H9 (cell line): Measurements from ENCODE around the gene GSE1. TPM values are rescaled to one million over a fixed set of nuclear protein-coding genes. Genes with fewer than 3 reads are reported as not detected.

Experiments used
- DNase-seq: peaks from one replicate; pipeline ENCODE4 v3.0.0-alpha.2; 2017
- H2AFZ ChIP-seq: one replicate; pipeline ENCODE4 v1.6.1; 2013; ENCODE audit warnings: mild to moderate bottlenecking, low read length, control low read depth, moderate library complexity
- H2AK5ac ChIP-seq: 2 replicates; pipeline ENCODE4 v1.6.1; 2013; ENCODE audit warnings: low read length, control low read depth, mixed read lengths; ENCODE audit not compliant: insufficient read length
- H2BK120ac ChIP-seq: one replicate; pipeline ENCODE4 v1.6.1; 2013; ENCODE audit warnings: low read depth, mild to moderate bottlenecking, low read length, control low read depth, inconsistent platforms; ENCODE audit not compliant: poor library complexity, severe bottlenecking
- H2BK12ac ChIP-seq: 2 replicates; pipeline ENCODE4 v1.6.1; 2013; ENCODE audit warnings: low read length, control low read depth, mixed read lengths, low read depth; ENCODE audit not compliant: insufficient read length
- H2BK15ac ChIP-seq: 2 replicates; pipeline ENCODE4 v1.6.1; 2013; ENCODE audit warnings: low read depth, low read length, control low read depth
- H2BK20ac ChIP-seq: one replicate; pipeline ENCODE4 v1.6.1; 2013; ENCODE audit warnings: low read depth, mild to moderate bottlenecking, low read length, control low read depth, inconsistent platforms; ENCODE audit not compliant: poor library complexity, severe bottlenecking
- H2BK5ac ChIP-seq: 2 replicates; pipeline ENCODE4 v1.6.1; 2013; ENCODE audit warnings: low read length, control low read depth, mixed read lengths; ENCODE audit not compliant: insufficient read length
- H3K14ac ChIP-seq: 2 replicates; pipeline ENCODE4 v1.6.1; 2013; ENCODE audit warnings: low read length, control low read depth; ENCODE audit not compliant: insufficient read depth
- H3K18ac ChIP-seq: 2 replicates; pipeline ENCODE4 v1.6.1; 2013; ENCODE audit warnings: low read depth, mild to moderate bottlenecking, mixed read lengths, low read length, control low read depth; ENCODE audit not compliant: insufficient read length
- H3K23ac ChIP-seq: 2 replicates; pipeline ENCODE4 v1.6.1; 2013; ENCODE audit warnings: low read length, control low read depth, mixed read lengths, low read depth; ENCODE audit not compliant: insufficient read length
- H3K23me2 ChIP-seq: 2 replicates; pipeline ENCODE4 v1.6.1; 2013; ENCODE audit warnings: low read depth, mild to moderate bottlenecking, mixed read lengths, low read length, control low read depth; ENCODE audit not compliant: insufficient read length, poor library complexity, severe bottlenecking
- H3K27ac ChIP-seq: 2 replicates; pipeline ENCODE4 v1.5.1; 2013; ENCODE audit warnings: low read length, control low read depth, mixed read lengths, low read depth; ENCODE audit not compliant: insufficient read length
- H3K27me3 ChIP-seq: 2 replicates; pipeline ENCODE4 v1.6.1; 2013; ENCODE audit warnings: low read length, control low read depth, inconsistent platforms; ENCODE audit not compliant: insufficient read depth
- H3K4ac ChIP-seq: 2 replicates; pipeline ENCODE4 v1.6.1; 2013; ENCODE audit warnings: low read depth, mild to moderate bottlenecking, control low read depth, inconsistent platforms, low read length, moderate library complexity
- H3K4me1 ChIP-seq: 2 replicates; pipeline ENCODE4 v1.6.1; 2013; ENCODE audit warnings: low read length, control low read depth, inconsistent platforms; ENCODE audit not compliant: insufficient read depth
- H3K4me2 ChIP-seq: 2 replicates; pipeline ENCODE4 v1.6.1; 2013; ENCODE audit warnings: low read length, control low read depth, mixed read lengths; ENCODE audit not compliant: insufficient read length, insufficient read depth
- H3K56ac ChIP-seq: 2 replicates; pipeline ENCODE4 v1.6.1; 2013; ENCODE audit warnings: low read depth, mild to moderate bottlenecking, mixed read lengths, low read length, control low read depth; ENCODE audit not compliant: insufficient read length
- H3K79me1 ChIP-seq: 2 replicates; pipeline ENCODE4 v1.6.1; 2013; ENCODE audit warnings: low read depth, mild to moderate bottlenecking, moderate library complexity, low read length, control low read depth, inconsistent platforms; ENCODE audit not compliant: insufficient read depth, poor library complexity, severe bottlenecking
- H3K79me2 ChIP-seq: 2 replicates; pipeline ENCODE4 v1.6.1; 2013; ENCODE audit warnings: low read length, control low read depth, inconsistent platforms; ENCODE audit not compliant: insufficient read depth
- H3K9ac ChIP-seq: 2 replicates; pipeline ENCODE4 v1.6.1; 2013; ENCODE audit warnings: low read length, control low read depth, mixed read lengths; ENCODE audit not compliant: insufficient read length; ENCODE audit errors: extremely low read depth
- H3K9me3 ChIP-seq: one replicate; pipeline ENCODE4 v1.6.1; 2013; ENCODE audit warnings: low read depth, low read length, inconsistent platforms; ENCODE audit not compliant: control insufficient read depth
- H3T11ph ChIP-seq: one replicate; pipeline ENCODE4 v1.6.1; 2013; ENCODE audit warnings: mild to moderate bottlenecking, low read length, control low read depth, inconsistent platforms
- H4K20me1 ChIP-seq: one replicate; pipeline ENCODE4 v1.6.1; 2013; ENCODE audit not compliant: control insufficient read depth, insufficient read length, insufficient read depth
- H4K5ac ChIP-seq: 2 replicates; pipeline ENCODE4 v1.6.1; 2013; ENCODE audit warnings: low read depth, mild to moderate bottlenecking, mixed read lengths, low read length, control low read depth; ENCODE audit not compliant: insufficient read length
- H4K8ac ChIP-seq: replicated peaks from 2 replicates; pipeline ENCODE4 v1.6.1; 2013; ENCODE audit warnings: low read length, control low read depth, mixed read lengths, low read depth; ENCODE audit not compliant: insufficient read length
- H4K91ac ChIP-seq: 2 replicates; pipeline ENCODE4 v1.6.1; 2013; ENCODE audit warnings: low read depth, mild to moderate bottlenecking, moderate library complexity, mixed read lengths, low read length, control low read depth; ENCODE audit not compliant: insufficient read length
- H3K27ac Mint-ChIP-seq, 3 experiments: 2 replicates in 2 of 3; 3 replicates in 1 of 3; pipeline ENCODE4 v1.8.0; 2020 to 2021; ENCODE audit warnings: mixed read lengths in 3 of 3, mild to moderate bottlenecking in 1 of 3, moderate library complexity in 1 of 3
- H3K27me3 Mint-ChIP-seq: 2 replicates; pipeline ENCODE4 v1.8.0; 2021; ENCODE audit warnings: low read depth, mild to moderate bottlenecking, moderate library complexity, mixed read lengths
- H3K36me3 Mint-ChIP-seq, 3 experiments: 2 replicates in 2 of 3; 3 replicates in 1 of 3; pipeline ENCODE4 v1.8.0; 2020 to 2021; ENCODE audit warnings: low read depth in 3 of 3, mixed read lengths in 3 of 3; ENCODE audit not compliant: insufficient read depth in 1 of 3
- H3K4me1 Mint-ChIP-seq, 2 experiments: 2 replicates each; pipeline ENCODE4 v1.8.0; 2020; ENCODE audit warnings: mixed read lengths in 2 of 2
- H3K4me3 Mint-ChIP-seq, 2 experiments: 2 replicates in 1 of 2; 3 replicates in 1 of 2; pipeline ENCODE4 v1.8.0; 2020 to 2021; ENCODE audit warnings: mild to moderate bottlenecking in 2 of 2, mixed read lengths in 2 of 2, moderate library complexity in 1 of 2
- H3K9me3 Mint-ChIP-seq, 2 experiments: 2 replicates in 1 of 2; 3 replicates in 1 of 2; pipeline ENCODE4 v1.8.0; 2020; ENCODE audit warnings: mild to moderate bottlenecking in 2 of 2, mixed read lengths in 2 of 2, moderate library complexity in 1 of 2
- CTCF ChIP-seq: fragments of 200-600 bp; sonication (generic); conservative IDR thresholded peaks from 3 replicates; pipeline ENCODE4 v1.8.0; 2021; ENCODE audit warnings: antibody characterized with exemption, mild to moderate bottlenecking
- WGBS: extraction: QIAGEN DNeasy Blood & Tissue Kit; methylation state at CpG from one replicate; pipeline ENCODE4 v1.1.7; 2013; ENCODE audit warnings: missing lambda C conversion rate, low lambda C conversion rate, mixed read lengths; ENCODE audit not compliant: insufficient read length; ENCODE audit errors: extremely low coverage; 5-methylcytosine and 5-hydroxymethylcytosine counted together
- total RNA-seq: library from RNA; stranded (reverse); gene quantifications from 2 replicates; pipeline ENCODE4 v1.2.1, GENCODE V29; 2021

The GSE1 gene
- total RNA-seq, 1 experiment from 2014 or later, result 125 TPM

GRCh38 chr16:85712801-85713200 lies 99.7 kb downstream of the GSE1 start:
- no peaks in the 10 kb centered on the region for H4K20me1 ChIP-seq
- no peak overlapping the region for H2BK15ac ChIP-seq
- H3K9me3 ChIP-seq, result peaks cover 7% of the 10 kb centered on the region
- H2AFZ ChIP-seq, result no peak overlapping the region
- no peak overlapping the region for H3K4ac ChIP-seq
- TF ChIP-seq CTCF, result no peak
- H3K23ac ChIP-seq, result no peak overlapping the region
- DNase-seq, result no peak
- H3K14ac ChIP-seq, result no peak overlapping the region
- no peaks in the 10 kb centered on the region for H3K79me2 ChIP-seq
- no peak overlapping the region for H2BK120ac ChIP-seq
- peaks cover 23% of the 10 kb centered on the region for H3K27me3 Mint-ChIP-seq
- no peak overlapping the region for H4K5ac ChIP-seq
- H3K36me3 Mint-ChIP-seq, result peaks cover 6 to 13% (median 10%) of the 10 kb centered on the region in 3 experiments; a peak in 5 of 7 replicates
- H3K18ac ChIP-seq, result no peak overlapping the region
- H2BK20ac ChIP-seq, result no peak overlapping the region
- H2AK5ac ChIP-seq, result no peak overlapping the region
- peaks cover 3% of the 10 kb centered on the region; the same call in 1 of the 2 replicates for H3K4me1 ChIP-seq
- H3K56ac ChIP-seq, result no peak overlapping the region
- WGBS, result no CpG with 5 or more reads among the region's 9 CpGs
- H3K79me1 ChIP-seq, result no peaks in the 10 kb centered on the region
- H2BK12ac ChIP-seq, result no peak overlapping the region
- peaks cover 5 to 8% of the 10 kb centered on the region in 2 experiments for H3K9me3 Mint-ChIP-seq
- H3K4me3 Mint-ChIP-seq, result 0 out of 5 replicates have a peak overlapping the region, but pooled peaks of 1 of the 2 experiments have one; percentile 28
- no peak overlapping the region for H3K9ac ChIP-seq
- no peak overlapping the region for H3T11ph ChIP-seq
- H3K27ac ChIP-seq, result no peak overlapping the region
- H3K4me2 ChIP-seq, result no peak overlapping the region
- no peak overlapping the region for H4K91ac ChIP-seq
- H3K23me2 ChIP-seq, result peaks cover 9% of the 10 kb centered on the region
- no peak overlapping the region for H2BK5ac ChIP-seq
- H4K8ac ChIP-seq, result no peak overlapping the region
- no peak overlapping the region for H3K27ac Mint-ChIP-seq
- peaks cover 27 to 42% of the 10 kb centered on the region in 2 experiments for H3K4me1 Mint-ChIP-seq
- peaks cover 3% of the 10 kb centered on the region; the same call in 1 of the 2 replicates for H3K27me3 ChIP-seq
